Suprapubic skin (tissue), 4 donors: Measurements from ENCODE around the gene ENAH.

Experiments
- CTCF ChIP-seq, 2 donors: fragments of 200-600 bp in 1 of 2; fragments of 450-650 bp in 1 of 2; sonication (generic) in 1 of 2; IDR thresholded peaks; one replicate each; pipeline ENCODE4 v1.5.1; 2016 to 2019; ENCODE audit warnings: antibody characterized with exemption in 2 of 2, mild to moderate bottlenecking in 1 of 2, moderate library complexity in 1 of 2
- EP300 ChIP-seq: sonication (generic); formaldehyde crosslinking; IDR thresholded peaks from one replicate; pipeline ENCODE4 v1.6.1; 2017; ENCODE audit warnings: antibody characterized with exemption
- POLR2A ChIP-seq, 2 donors: fragments of 450-650 bp; IDR thresholded peaks; one replicate each; pipeline ENCODE4 v1.6.1; 2017; ENCODE audit warnings: antibody characterized with exemption in 2 of 2, mild to moderate bottlenecking in 2 of 2, moderate library complexity in 2 of 2
- POLR2AphosphoS5 ChIP-seq, 3 donors: sonication (generic); formaldehyde crosslinking; IDR thresholded peaks; one replicate each; pipeline ENCODE4 v1.6.1; 2017; ENCODE audit warnings: antibody characterized with exemption in 3 of 3

GRCh38 chr1:225532240-225532944 is 120.5 kb downstream of the ENAH start:
- no peak for TF ChIP-seq CTCF (IDR thresholded peaks at IDR 0.05)
- TF ChIP-seq POLR2AphosphoS5 (IDR thresholded peaks at IDR 0.05) = no peak
- no peak for TF ChIP-seq POLR2A (IDR thresholded peaks at IDR 0.05)
- no peak for TF ChIP-seq EP300
